GM12878 (cell line): ENCODE results near the gene AP1G2. TPM values are rescaled to one million over a fixed set of nuclear protein-coding genes. Genes with fewer than 3 reads are reported as not detected.

Experiments
- ATAC-seq: fragments of 200-7000 bp; cut with Tn5 transposase; 3 replicates; pipeline ENCODE4 v1.9.1; 2020; ENCODE audit warnings: mild to moderate bottlenecking, moderate library complexity
- BruUV-seq: library from RNA; stranded (reverse); fragments of 400-500 nt; replicated peaks from 2 replicates; lab custom pipeline; 2021; lab: Mats Ljungman, UMichigan
- CTCF ChIA-PET: fragments of 300-600 bp; sonication (Branson Sonifier 250); formaldehyde crosslinking; extraction: SDS; loops from one replicate; lab custom pipeline; 2021; ENCODE audit warnings: inconsistent platforms; lab: Yijun Ruan, JAX
- POLR2A ChIA-PET: fragments of 350-600 bp; formaldehyde crosslinking; extraction: SDS; loops from one replicate; lab custom pipeline; 2021; ENCODE audit warnings: inconsistent platforms; lab: Charles Lee
- RAD21 ChIA-PET: fragments of 300-600 bp; sonication (Branson Sonifier 250); formaldehyde crosslinking; loops from one replicate; lab custom pipeline; 2023; ENCODE audit warnings: antibody characterized with exemption; ENCODE audit not compliant: unreplicated experiment; lab: Charles Lee
- SMC1A ChIA-PET: fragments of 300-600 bp; sonication (Branson Sonifier 250); formaldehyde crosslinking; loops from one replicate; lab custom pipeline; 2023; ENCODE audit not compliant: unreplicated experiment, uncharacterized antibody; lab: Charles Lee
- DNase-seq: peaks from one replicate; pipeline ENCODE4 v3.0.0-alpha.2; 2011; ENCODE audit warnings: low read depth, low spot score
- FAIRE-seq: peaks from 3 replicates; lab custom pipeline; 2011; peaks lifted over from hg19 to GRCh38; lab: Jason Lieb, UNC
- H2AFZ ChIP-seq: 2 replicates; pipeline ENCODE4 v1.6.0; 2011; ENCODE audit warnings: low read depth, low read length, control low read depth; ENCODE audit not compliant: control insufficient read depth
- H3K27ac ChIP-seq: 2 replicates; pipeline ENCODE4 v1.5.1; 2011; ENCODE audit warnings: control low read depth; ENCODE audit not compliant: control insufficient read depth, insufficient read depth
- H3K27me3 ChIP-seq, 2 experiments: replicated peaks in 1 of 2; 2 replicates each; pipeline versions ENCODE4 v1.6.0 to v1.6.1; 2011; ENCODE audit warnings: low read length in 1 of 2; ENCODE audit not compliant: control insufficient read depth in 2 of 2, insufficient read depth in 2 of 2
- H3K36me3 ChIP-seq, 2 experiments: 2 replicates each; pipeline ENCODE4 v1.5.1; 2011; ENCODE audit warnings: low read length in 1 of 2; ENCODE audit not compliant: control insufficient read depth in 2 of 2, insufficient read depth in 2 of 2
- H3K4me1 ChIP-seq: 2 replicates; pipeline ENCODE4 v1.6.1; 2011; ENCODE audit warnings: mild to moderate bottlenecking, low read length, moderate library complexity, mixed read lengths; ENCODE audit not compliant: control insufficient read depth, insufficient read depth
- H3K4me2 ChIP-seq: 2 replicates; pipeline ENCODE4 v1.6.0; 2011; ENCODE audit warnings: control low read depth; ENCODE audit not compliant: control insufficient read depth, insufficient read depth
- H3K4me3 ChIP-seq: fragments of 200-600 bp; sonication (generic); 2 replicates; pipeline ENCODE4 v1.5.1; 2016
- H3K79me2 ChIP-seq: 2 replicates; pipeline ENCODE4 v1.6.0; 2011; ENCODE audit warnings: low read length; ENCODE audit not compliant: control insufficient read depth, insufficient read depth
- H3K9ac ChIP-seq: 2 replicates; pipeline ENCODE4 v1.8.0; 2011; ENCODE audit warnings: low read length, control low read depth, mixed read lengths; ENCODE audit not compliant: control insufficient read depth, insufficient read depth
- H3K9me3 ChIP-seq: replicated peaks from 3 replicates; pipeline ENCODE4 v1.5.1; 2011; ENCODE audit warnings: mild to moderate bottlenecking, low read length; ENCODE audit not compliant: control insufficient read depth, insufficient read depth
- H4K20me1 ChIP-seq: 2 replicates; pipeline ENCODE4 v1.6.0; 2011; ENCODE audit not compliant: control insufficient read depth, insufficient read depth
- ATF7 ChIP-seq: fragments of 450-650 bp; IDR thresholded peaks from 2 replicates; pipeline ENCODE4 v1.6.1; 2016; ENCODE audit warnings: low read depth, mild to moderate bottlenecking
- CHD1 ChIP-seq: IDR thresholded peaks from 2 replicates; pipeline ENCODE4 v1.6.1; 2012; ENCODE audit warnings: low read depth, low read length, improper control_type of control experiment
- CTCF ChIP-seq, 3 experiments: IDR thresholded peaks in 2 of 3; conservative IDR thresholded peaks in 1 of 3; 2 replicates each; pipeline ENCODE4 v1.5.1; 2011; ENCODE audit warnings: low read depth in 3 of 3, low read length in 3 of 3, mild to moderate bottlenecking in 3 of 3, control low read depth in 2 of 3, moderate library complexity in 2 of 3, inconsistent platforms in 1 of 3, mixed read lengths in 1 of 3; ENCODE audit not compliant: control insufficient read depth in 2 of 3, insufficient read depth in 1 of 3; ENCODE audit errors: extremely low read depth in 1 of 3
- E2F8 ChIP-seq: fragments of 450-650 bp; IDR thresholded peaks from 2 replicates; pipeline ENCODE4 v1.6.1; 2018; ENCODE audit warnings: mild to moderate bottlenecking, low read depth, moderate library complexity; ENCODE audit not compliant: partially characterized antibody
- NBN ChIP-seq: fragments of 450-650 bp; IDR thresholded peaks from 2 replicates; pipeline ENCODE4 v1.6.1; 2016
- NFYA ChIP-seq: IDR thresholded peaks from 2 replicates; pipeline ENCODE4 v1.6.1; 2011; ENCODE audit warnings: low read depth, mild to moderate bottlenecking, low read length, improper control_type of control experiment, borderline replicate concordance
- NFYB ChIP-seq: IDR thresholded peaks from 2 replicates; pipeline ENCODE4 v1.6.1; 2011; ENCODE audit warnings: low read depth, mild to moderate bottlenecking, low read length, improper control_type of control experiment, moderate library complexity; ENCODE audit not compliant: insufficient read depth
- NR2F1 ChIP-seq: fragments of 450-650 bp; conservative IDR thresholded peaks from 2 replicates; pipeline ENCODE4 v1.6.1; 2017; ENCODE audit warnings: mild to moderate bottlenecking
- PAX8 ChIP-seq: fragments of 450-650 bp; IDR thresholded peaks from 2 replicates; pipeline ENCODE4 v1.6.1; 2017; ENCODE audit warnings: mild to moderate bottlenecking, moderate library complexity
- POU2F2 ChIP-seq: IDR thresholded peaks from 3 replicates; pipeline ENCODE4 v1.6.1; 2011; ENCODE audit warnings: low read depth, mild to moderate bottlenecking, low read length, borderline replicate concordance
- RBBP5 ChIP-seq: fragments of 200-600 bp; sonication (generic); conservative IDR thresholded peaks from 2 replicates; pipeline ENCODE4 v1.6.1; 2016
- RCOR1 ChIP-seq: conservative IDR thresholded peaks from 2 replicates; pipeline ENCODE4 v1.6.1; 2012; ENCODE audit warnings: low read depth, low read length, improper control_type of control experiment
- RELA ChIP-seq: fragments of 450-650 bp; IDR thresholded peaks from 2 replicates; pipeline ENCODE4 v1.8.0; 2014; ENCODE audit warnings: borderline replicate concordance; ENCODE audit not compliant: partially characterized antibody
- RFX5 ChIP-seq: IDR thresholded peaks from 2 replicates; pipeline ENCODE4 v1.6.1; 2011; ENCODE audit warnings: low read depth, low read length, improper control_type of control experiment
- SPI1 ChIP-seq: IDR thresholded peaks from 2 replicates; pipeline ENCODE4 v1.6.1; 2011; ENCODE audit warnings: low read depth, mild to moderate bottlenecking, low read length, moderate library complexity, borderline replicate concordance; ENCODE audit not compliant: insufficient read depth
- STAT3 ChIP-seq: IDR thresholded peaks from 2 replicates; pipeline ENCODE4 v1.6.1; 2011; ENCODE audit warnings: low read depth, low read length, improper control_type of control experiment
- ZNF217 ChIP-seq: fragments of 450-650 bp; IDR thresholded peaks from 2 replicates; pipeline ENCODE4 v1.6.1; 2017; ENCODE audit warnings: antibody characterized with exemption, mild to moderate bottlenecking
- ZZZ3 ChIP-seq: IDR thresholded peaks from 2 replicates; pipeline ENCODE4 v1.6.1; 2011; ENCODE audit warnings: low read depth; ENCODE audit not compliant: control insufficient read depth, insufficient read length
- WGBS: methylation state at CpG from one replicate; pipeline ENCODE4 v1.1.6; 2016; ENCODE audit warnings: low lambda C conversion rate; ENCODE audit not compliant: insufficient replicate concordance, insufficient coverage; ENCODE audit errors: missing lambda C conversion rate; 5-methylcytosine and 5-hydroxymethylcytosine counted together
- in situ Hi-C: fragments of 300-500 bp; cut with MboI; formaldehyde crosslinking; loops from 9 replicates; pipeline ENCODE4 v1.14.3; 2018; ENCODE audit warnings: mixed read lengths
- intact Hi-C: fragments of 100-400 bp; cut with micrococcal nuclease; formaldehyde crosslinking; loops from one replicate; pipeline ENCODE4 v1.14.2; 2022; ENCODE audit not compliant: unreplicated experiment
- polyA plus RNA-seq, 11 experiments: library from polyadenylated mRNA; depleted of rRNA in 4 of 11; unstranded in 6 of 11; stranded (reverse) in 5 of 11; fragments of >200 nt; fragmentation: Nextera tagmentation in 4 of 11; fragmentation: Illumina TruSeq in 1 of 11; extraction: Ambion mirVana in 4 of 11; extraction: Trizol in 1 of 11; gene quantifications; 1 replicate in 1 of 11; 2 replicates in 10 of 11; pipeline versions ENCODE4 v1.2.1 to v1.2.3, GENCODE V29; 2011 to 2016; ENCODE audit warnings: inconsistent platforms in 2 of 11, missing spikeins in 2 of 11, low read depth in 1 of 11
- total RNA-seq, 4 experiments: library from RNA; depleted of rRNA in 3 of 4; stranded (reverse); fragments of >200 nt in 3 of 4; fragmentation: Illumina TruSeq in 1 of 4; extraction: Trizol in 1 of 4; gene quantifications; 2 replicates each; pipeline versions ENCODE4 v1.2.1 to v1.2.3, GENCODE V29; 2013 to 2021

AP1G2 gene
- total and polyA plus RNA-seq, 10 of the 15 experiments (the other 5 are each of a cell fraction or from before 2014, with no cell fraction given), result 41.5 to 146 (median 103) TPM

GRCh38 chr14:23559926-23560520 lies 7.6 kb downstream of the AP1G2 start:
- Histone ChIP-seq H3K4me3 (no peak overlapping the region), H3K79me2 (peaks cover 26% of the 10 kb centered on the region), H3K27ac (no peak overlapping the region), H4K20me1 (no peaks in the 10 kb centered on the region), H2AFZ (no peak overlapping the region), H3K9me3 (no peaks in the 10 kb centered on the region), H3K27me3 (no peaks in the 10 kb centered on the region), H3K4me1 (peaks cover 3% of the 10 kb centered on the region), H3K9ac (no peak overlapping the region), H3K4me2 (no peak overlapping the region)
- 59% methylated on average over 3 of the region's 3 CpGs for WGBS
- in situ Hi-C loops, result loop anchor here (5.0 kb wide), 2 partner anchors 83 to 238 kb away; partner anchors contain the start of gene PABPN1
- CTCF ChIA-PET, result interaction anchor here (0.5 to 13.1 kb wide), 30 partner anchors 8 to 581 kb away, joined by 3 to 436 read pairs (median 4); partner anchors contain the start of genes AP1G2, EMC9, NGDN and PABPN1
- no peak for DNase-seq
- SMC1A ChIA-PET, result interaction anchor here (1.0 to 9.7 kb wide), 7 partner anchors 9 to 295 kb away, joined by 3 to 124 read pairs (median 4); no protein-coding TSS in a partner anchor
- no peak for FAIRE-seq
- no peak for ATAC-seq
- POLR2A ChIA-PET, result interaction anchor here (0.6 to 3.8 kb wide), 5 partner anchors 10 to 722 kb away, joined by 3 to 14 read pairs (median 4); partner anchors contain the start of gene PABPN1
- RAD21 ChIA-PET, result interaction anchor here (0.5 to 3.3 kb wide), 11 partner anchors 10 to 439 kb away, joined by 3 to 39 read pairs (median 3); no protein-coding TSS in a partner anchor
- TF ChIP-seq PAX8, result no peak
- no peak for TF ChIP-seq RCOR1
- no peak for TF ChIP-seq ZZZ3
- TF ChIP-seq POU2F2, result no peak
- no peak for TF ChIP-seq ATF7
- no peak for TF ChIP-seq RBBP5
- TF ChIP-seq CHD1, result no peak
- no peak for TF ChIP-seq RFX5
- no peak for TF ChIP-seq NBN
- TF ChIP-seq NR2F1, result no peak
- TF ChIP-seq NFYB, result no peak
- no peak for TF ChIP-seq RELA
- no peak for TF ChIP-seq ZNF217
- no peak for TF ChIP-seq NFYA
- TF ChIP-seq CTCF (IDR thresholded peaks at IDR 0.05 in 2 of 3, conservative IDR thresholded peaks at IDR 0.05 in 1 of 3; ENCODE audit: control insufficient read depth in 2 of 3, extremely low read depth in 1 of 3, insufficient read depth in 1 of 3, low read depth in 3 of 3, low read length in 3 of 3), result no peak
- no peak for TF ChIP-seq SPI1
- no peak for TF ChIP-seq E2F8
- no peak for TF ChIP-seq STAT3
- TF ChIP-seq, all 136 proteins: peak for 0
- no TSS peak for BruUV-seq
- intact Hi-C loops, result loop anchor here (5.0 kb wide), 1 partner anchor 238 kb away; the partner anchor contains the start of gene PABPN1
- peaks cover 13 to 22% of the 10 kb centered on the region in 2 experiments; a peak in 3 of 4 replicates for H3K36me3 ChIP-seq
